ENCODE results near the gene EPN1. TPM values are rescaled to one million over a fixed set of nuclear protein-coding genes. Genes with fewer than 3 reads are reported as not detected.

EPN1 gene
- total and polyA plus RNA-seq, 2 of the 13 experiments (the other 11 are each of a cell fraction or from before 2014, with no cell fraction given), result 28.9 to 31.7 TPM

DNA sequence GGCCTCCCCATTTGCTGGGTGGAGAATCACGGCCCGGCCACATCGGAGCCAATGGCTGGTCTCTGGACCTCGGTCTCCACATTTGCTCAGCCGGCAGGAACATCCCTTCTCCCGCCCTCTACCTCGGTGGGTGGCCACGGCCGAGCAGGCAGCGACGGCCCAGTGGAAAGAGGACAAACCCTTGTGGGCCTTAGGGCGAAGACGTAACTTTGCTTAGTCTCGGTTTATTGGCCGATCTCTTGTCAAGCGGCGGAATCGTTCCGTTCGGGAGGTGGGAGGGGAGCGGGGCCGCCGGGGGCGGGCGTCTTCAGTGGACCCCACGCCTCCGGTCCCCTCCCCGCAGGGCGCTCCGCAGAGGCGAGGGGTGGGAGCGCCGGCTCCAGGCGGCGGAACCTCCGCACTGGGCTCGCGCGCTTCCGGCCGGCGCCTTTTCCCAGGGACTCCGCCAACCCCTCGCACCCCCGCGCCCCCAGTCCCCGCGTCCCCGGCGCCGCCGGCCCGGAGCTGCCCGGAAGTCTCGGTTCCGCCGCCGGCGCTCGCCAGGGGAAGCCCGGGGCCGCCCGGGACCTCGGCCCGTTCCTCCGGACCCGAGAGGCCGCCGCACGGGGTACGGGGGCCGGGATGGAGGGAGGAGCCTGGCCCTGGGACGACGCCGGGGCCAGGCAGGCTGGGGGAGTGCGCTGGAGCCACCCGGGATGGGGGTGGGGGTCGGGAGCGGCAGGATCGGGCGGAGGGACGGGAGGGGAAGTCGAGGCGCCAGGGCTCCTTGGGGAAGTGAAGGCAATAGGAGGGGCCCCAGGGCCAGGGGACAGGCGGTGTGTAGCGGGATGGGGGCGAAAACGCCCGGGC lies 34.2 kb upstream of the EPN1 start, which contains the start of gene ZNF580 (continued):
- TF ChIP-seq HBP1 (CRISPR knock-in tag; IDR thresholded peaks at IDR 0.05; ENCODE audit: low read depth) (no peak), ZNF263 (CRISPR knock-in tag; IDR thresholded peaks at IDR 0.05) (0 out of 2 replicates have a peak, but pooled peaks have one; percentile 6), MTA1 (CRISPR knock-in tag; IDR thresholded peaks at IDR 0.05; ENCODE audit: borderline replicate concordance) (no peak), POLR2G (IDR thresholded peaks at IDR 0.05; ENCODE audit: low read depth, low read length) (peak; percentile 54; the same call in 1 of the 2 replicates), NFKB2 (CRISPR knock-in tag; IDR thresholded peaks at IDR 0.05; ENCODE audit: borderline replicate concordance) (peak; percentile 2; the same call in 1 of the 2 replicates), ZNF230 (CRISPR knock-in tag; IDR thresholded peaks at IDR 0.05) (no peak), KDM6A (CRISPR knock-in tag; IDR thresholded peaks at IDR 0.05; ENCODE audit: low read depth) (no peak), ZZZ3 (CRISPR knock-in tag; IDR thresholded peaks at IDR 0.05; ENCODE audit: borderline replicate concordance) (0 out of 2 replicates have a peak, but pooled peaks have one; percentile 25), BATF2 (CRISPR knock-in tag; IDR thresholded peaks at IDR 0.05) (0 out of 2 replicates have a peak, but pooled peaks have one; percentile 16), ZNF318 (CRISPR knock-in tag; IDR thresholded peaks at IDR 0.05) (peak; percentile 51; the same call in 1 of the 2 replicates)
- TF ChIP-seq, protein P1, sequence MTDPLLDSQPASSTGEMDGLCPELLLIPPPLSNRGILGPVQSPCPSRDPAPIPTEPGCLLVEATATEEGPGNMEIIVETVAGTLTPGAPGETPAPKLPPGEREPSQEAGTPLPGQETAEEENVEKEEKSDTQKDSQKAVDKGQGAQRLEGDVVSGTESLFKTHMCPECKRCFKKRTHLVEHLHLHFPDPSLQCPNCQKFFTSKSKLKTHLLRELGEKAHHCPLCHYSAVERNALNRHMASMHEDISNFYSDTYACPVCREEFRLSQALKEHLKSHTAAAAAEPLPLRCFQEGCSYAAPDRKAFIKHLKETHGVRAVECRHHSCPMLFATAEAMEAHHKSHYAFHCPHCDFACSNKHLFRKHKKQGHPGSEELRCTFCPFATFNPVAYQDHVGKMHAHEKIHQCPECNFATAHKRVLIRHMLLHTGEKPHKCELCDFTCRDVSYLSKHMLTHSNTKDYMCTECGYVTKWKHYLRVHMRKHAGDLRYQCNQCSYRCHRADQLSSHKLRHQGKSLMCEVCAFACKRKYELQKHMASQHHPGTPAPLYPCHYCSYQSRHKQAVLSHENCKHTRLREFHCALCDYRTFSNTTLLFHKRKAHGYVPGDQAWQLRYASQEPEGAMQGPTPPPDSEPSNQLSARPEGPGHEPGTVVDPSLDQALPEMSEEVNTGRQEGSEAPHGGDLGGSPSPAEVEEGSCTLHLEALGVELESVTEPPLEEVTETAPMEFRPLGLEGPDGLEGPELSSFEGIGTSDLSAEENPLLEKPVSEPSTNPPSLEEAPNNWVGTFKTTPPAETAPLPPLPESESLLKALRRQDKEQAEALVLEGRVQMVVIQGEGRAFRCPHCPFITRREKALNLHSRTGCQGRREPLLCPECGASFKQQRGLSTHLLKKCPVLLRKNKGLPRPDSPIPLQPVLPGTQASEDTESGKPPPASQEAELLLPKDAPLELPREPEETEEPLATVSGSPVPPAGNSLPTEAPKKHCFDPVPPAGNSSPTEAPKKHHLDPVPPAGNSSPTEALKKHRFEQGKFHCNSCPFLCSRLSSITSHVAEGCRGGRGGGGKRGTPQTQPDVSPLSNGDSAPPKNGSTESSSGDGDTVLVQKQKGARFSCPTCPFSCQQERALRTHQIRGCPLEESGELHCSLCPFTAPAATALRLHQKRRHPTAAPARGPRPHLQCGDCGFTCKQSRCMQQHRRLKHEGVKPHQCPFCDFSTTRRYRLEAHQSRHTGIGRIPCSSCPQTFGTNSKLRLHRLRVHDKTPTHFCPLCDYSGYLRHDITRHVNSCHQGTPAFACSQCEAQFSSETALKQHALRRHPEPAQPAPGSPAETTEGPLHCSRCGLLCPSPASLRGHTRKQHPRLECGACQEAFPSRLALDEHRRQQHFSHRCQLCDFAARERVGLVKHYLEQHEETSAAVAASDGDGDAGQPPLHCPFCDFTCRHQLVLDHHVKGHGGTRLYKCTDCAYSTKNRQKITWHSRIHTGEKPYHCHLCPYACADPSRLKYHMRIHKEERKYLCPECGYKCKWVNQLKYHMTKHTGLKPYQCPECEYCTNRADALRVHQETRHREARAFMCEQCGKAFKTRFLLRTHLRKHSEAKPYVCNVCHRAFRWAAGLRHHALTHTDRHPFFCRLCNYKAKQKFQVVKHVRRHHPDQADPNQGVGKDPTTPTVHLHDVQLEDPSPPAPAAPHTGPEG (CRISPR knock-in tag; IDR thresholded peaks at IDR 0.05), result peak; percentile 63; the same call in 1 of the 2 replicates
